Activated CD4-positive, alpha-beta T cell treated with anti-CD3 and anti-CD28 coated beads, Interleukin-2, amount 50 U/mL, for 1 hour (primary cell): ENCODE data around the gene SOX8.
"Not testable (repeated sequence)": the region's sequence is repeated elsewhere in the genome, so short reads cannot be mapped to it uniquely, and the experiment has no call there.

Experiments used
- DNase-seq: peaks from one replicate; pipeline ENCODE4 v3.0.0-alpha.2; 2020

SOX8 gene

DNA sequence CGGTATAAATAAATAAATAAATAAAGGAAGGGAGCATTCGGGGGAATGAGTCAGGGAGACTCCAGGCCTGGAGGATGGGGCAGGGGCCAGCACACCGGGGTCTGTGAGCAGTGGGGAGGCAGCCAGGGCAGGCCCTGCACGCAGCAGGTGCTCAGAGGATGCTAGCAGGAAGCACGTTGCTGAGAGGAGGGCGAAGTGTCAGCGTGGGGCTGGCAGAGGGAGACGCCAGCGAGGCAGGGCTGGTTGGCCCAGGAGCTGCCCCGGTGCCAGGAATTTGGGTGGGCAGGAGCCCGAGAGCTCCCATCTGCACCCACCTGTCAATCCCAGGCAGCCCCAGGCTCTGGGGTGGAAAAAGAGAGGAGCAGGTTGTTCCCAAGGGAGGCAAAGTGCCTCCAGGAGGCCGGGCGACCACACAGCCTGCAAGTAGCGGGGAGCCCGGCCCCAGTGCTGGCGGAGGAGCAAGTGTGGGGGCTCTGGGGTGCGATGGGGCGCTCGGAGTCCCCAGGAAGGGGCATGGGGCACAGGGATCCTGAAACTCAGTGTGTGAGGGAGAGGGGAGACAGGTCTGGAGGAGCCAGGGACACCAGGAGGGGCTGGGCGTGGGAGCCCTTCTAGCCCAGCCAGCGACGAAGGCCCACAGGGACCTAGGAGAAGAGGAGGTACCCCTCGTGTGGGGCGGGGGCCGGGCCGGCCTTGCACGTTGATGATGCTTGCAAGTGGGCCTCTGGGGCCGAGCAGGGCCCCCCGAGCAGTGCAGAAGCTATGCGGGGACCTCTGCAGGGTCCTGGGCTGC, 28.0 kb downstream of the SOX8 start:
- DNase-seq: no peak

- no peak for DNase-seq
Observed at GRCh38 chr16:1010251-1010650, 28.7 kb downstream of the SOX8 start.

- DNase-seq: no peak
Observed at GRCh38 chr16:1010815-1011214, 29.2 kb downstream of the SOX8 start.

DNA sequence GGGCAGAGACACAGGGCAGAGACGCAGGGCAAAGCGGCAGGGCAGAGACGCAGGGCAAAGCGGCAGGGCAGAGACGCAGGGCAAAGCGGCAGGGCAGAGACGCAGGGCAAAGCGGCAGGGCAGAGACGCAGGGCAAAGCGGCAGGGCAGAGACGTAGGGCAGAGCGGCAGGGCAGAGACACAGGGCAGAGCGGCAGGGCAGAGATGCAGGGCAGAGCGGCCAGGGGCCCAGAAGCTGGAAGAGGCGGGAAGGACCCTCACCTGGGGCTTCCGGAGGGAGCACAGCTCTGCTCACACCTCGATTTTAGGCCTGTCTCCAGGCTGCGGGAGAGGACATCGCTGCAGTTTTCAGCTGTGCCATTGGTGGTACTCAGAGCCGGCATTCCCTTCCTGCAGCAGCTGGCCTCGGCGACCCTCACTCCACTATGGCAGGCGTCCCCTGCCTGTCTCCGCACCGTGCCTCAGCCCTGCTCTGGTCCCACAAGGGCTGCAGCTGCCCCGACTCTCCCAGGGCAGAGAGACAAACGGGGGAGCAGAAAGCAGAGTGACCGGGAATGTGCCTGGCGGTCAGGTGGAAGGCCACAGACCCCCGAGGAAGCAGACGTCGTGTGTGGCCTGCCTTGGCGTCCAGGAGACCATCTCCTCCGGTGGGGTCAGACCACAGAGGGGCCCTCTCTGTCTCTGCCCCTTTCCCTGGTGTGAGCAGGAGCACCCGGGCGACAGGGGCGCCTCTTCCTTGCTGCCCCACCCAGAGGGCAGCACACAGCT, 29.9 kb downstream of the SOX8 start:
- DNase-seq: no peak

DNA sequence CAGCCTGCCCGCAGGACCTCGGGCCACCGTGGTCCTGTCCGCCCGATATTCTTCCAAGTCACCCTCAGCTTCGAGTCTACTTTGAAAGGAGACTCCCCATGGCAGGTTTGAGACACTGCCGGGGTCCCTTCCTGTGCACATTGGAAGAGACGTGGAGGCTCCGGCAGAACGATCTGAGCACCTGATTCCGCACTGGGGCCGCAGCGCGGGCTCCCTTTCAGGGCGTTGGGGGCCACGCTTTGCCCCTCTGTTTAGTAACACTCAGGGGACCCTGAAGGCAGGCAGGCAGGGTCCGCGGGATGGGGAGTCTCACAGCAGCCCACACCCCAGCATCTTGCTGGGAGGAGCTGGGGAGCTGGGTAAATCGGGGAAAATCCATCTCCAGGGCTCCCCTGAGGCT, 30.6 kb downstream of the SOX8 start:
- DNase-seq: no peak

DNA sequence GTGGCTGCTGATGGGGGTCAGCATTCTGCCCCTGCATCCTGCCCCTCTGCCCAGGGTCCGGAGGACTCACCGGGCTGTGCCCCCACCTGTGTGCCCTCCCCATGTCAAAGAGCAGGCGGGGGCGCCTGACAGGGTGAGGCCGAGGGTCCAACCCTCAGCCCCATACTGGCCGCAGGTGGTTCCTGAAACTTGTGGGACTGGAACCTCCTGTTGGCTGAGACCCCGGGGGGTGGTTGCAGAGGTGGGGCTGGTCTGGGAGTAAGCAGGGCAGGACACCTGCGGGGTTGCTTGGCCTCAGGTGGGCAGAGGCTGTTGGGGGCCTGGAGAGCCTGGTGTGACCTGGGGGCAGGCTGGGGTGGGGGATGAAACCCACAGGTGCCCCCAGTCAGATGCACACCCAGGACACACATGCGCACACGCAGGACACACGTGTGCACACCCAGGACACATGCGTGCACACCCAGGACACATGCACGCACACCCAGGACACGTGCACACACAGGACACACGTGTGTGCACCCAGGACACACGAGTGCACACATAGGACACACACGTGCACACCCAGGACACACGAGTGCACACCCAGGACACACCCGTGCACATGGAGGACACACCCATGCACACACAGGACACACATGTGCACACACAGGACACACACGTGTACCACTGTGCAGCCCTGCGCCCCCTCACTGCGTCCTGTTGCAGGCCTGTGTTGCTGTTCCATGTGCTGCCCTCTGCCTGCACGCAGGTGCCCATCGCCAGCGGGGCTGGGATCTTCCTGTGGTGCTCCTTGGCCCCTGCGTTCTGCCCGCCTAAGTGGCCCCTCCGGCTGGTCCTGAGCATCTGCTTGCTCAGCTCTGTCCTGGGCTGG, 31.4 kb downstream of the SOX8 start:
- DNase-seq: no peak

DNA sequence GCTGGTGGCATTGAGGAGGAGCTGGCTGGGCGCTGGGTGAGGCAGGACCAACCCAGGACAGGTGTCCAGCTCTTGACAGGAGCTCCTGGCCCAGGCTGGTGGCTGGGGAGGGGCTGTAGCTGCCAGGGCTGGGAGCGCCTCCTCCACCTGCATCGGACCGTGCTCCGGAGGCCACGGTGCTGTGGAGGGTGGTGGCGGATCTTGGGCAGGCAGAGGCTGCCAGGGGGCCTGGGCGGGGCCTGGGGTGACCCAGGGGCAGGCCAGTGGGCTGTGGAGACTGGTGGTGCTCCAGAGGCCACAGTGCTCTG, 32.0 kb downstream of the SOX8 start:
- DNase-seq: no peak

GRCh38 chr16:1014221-1014620, 32.7 kb downstream of the SOX8 start:
- DNase-seq: no peak

- DNase-seq: no peak
Observed at GRCh38 chr16:1014771-1015495, 33.4 kb downstream of the SOX8 start.

- no peak for DNase-seq
Observed at GRCh38 chr16:1018447-1019198, 37.1 kb downstream of the SOX8 start.

GRCh38 chr16:1019231-1020090, 37.9 kb downstream of the SOX8 start:
- DNase-seq: no peak

DNA sequence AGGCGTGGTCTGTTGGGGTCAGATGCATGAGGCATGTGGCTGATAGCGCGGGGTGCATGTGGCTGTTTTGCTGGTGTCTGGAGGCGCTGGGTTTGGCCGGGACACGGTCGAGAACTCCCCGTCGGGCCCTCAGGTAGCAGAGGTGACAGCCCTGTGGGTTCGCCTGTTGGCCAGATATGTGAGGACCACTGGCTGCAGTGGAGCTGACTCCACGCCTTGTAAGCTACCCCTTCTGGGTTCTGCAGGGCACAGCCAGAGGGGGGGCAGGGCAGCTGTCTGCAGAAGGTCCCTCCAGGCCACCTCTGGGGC, 38.5 kb downstream of the SOX8 start:
- DNase-seq: no peak

DNA sequence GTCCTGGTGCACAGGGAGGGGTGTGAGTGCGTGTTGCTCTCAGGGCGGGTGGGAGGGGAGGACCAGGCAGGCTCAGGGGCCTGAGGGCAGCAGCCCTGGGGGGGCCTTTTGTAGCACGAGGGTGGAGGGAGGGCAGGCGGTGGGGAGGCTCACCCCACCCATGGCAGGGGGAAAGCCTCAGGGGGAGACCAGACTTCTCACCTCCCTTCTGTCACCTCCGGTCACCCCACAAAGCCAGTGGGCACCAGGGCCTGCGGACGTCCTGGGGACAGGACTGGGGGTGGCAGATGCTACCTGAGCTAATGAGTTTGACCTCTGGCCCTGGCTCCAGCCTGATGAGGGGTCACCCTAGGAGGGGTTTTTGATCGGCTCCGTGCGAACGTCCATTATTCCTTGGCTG, 39.0 kb downstream of the SOX8 start:
- no peak for DNase-seq

DNA sequence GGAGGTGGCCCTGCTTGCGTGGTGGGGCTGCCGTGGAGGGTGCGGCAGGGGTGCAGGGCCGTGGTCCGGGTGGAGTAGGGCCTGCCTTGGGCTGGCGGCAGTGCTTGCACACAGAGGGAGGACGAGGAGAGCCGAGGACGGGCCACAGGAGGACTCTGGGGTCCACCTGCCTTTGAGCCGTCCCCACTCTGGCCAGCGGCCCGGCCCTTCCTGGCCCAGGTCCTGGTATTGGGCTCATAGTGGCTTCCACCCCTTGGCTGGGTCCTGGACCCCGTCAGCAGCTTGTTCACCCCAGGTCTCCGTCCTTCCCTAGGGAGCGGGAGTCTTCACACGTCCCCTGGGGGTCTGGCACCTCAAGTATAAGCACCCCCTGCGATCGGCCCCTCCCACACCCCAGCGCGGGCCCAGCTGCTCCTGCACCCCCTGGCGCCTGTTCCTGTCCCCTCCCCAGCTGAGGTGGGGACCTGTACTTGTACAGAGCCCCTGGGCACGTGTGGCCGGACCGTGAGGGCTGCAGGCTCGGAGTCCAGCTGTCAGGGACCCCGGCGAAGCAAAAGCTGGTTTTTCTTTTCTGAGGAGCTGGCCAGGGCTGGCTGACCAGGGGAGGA, 40.1 kb downstream of the SOX8 start:
- DNase-seq: no peak

GRCh38 chr16:1022466-1022865, 40.9 kb downstream of the SOX8 start:
- no peak for DNase-seq

DNA sequence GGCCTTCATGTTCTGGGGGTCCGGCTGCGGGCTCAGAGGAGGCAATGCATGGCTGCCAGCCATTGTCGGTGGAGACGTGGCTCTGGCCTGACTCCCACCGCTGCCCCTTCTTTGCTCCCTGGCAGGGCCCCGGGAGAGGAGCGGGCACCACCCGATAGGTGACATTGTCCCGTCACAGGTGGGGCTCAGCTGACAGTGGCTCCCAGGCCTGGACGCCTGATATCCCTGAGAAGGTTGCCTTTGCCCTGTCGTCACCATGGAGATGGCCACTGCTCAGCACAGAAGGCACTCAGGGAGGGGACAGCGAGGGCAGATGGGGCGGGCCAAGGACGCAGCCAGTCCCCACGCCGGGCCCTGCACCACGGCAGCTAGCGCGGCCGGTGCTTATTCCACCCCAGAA, 42.6 kb downstream of the SOX8 start:
- no peak for DNase-seq

- not testable (repeated sequence) for DNase-seq
Observed at GRCh38 chr16:1025183-1025809, 43.7 kb downstream of the SOX8 start.

- DNase-seq: no peak
Observed at GRCh38 chr16:1026057-1026783, 44.6 kb downstream of the SOX8 start.

GRCh38 chr16:1026784-1027500, 45.4 kb downstream of the SOX8 start:
- DNase-seq: no peak
